Liver (tissue), 3 donors: Measurements from ENCODE around the gene MRPS35.

ENCODE experiments used
- RAD21 ChIP-seq, 2 donors: IDR thresholded peaks; 2 replicates each; pipeline ENCODE4 v1.6.1; 2016; ENCODE audit warnings: antibody characterized with exemption in 2 of 2, mild to moderate bottlenecking in 2 of 2
- TF ChIP-seq, protein P1 (sequence below): fragments of 150-350 bp; IDR thresholded peaks from 2 replicates; pipeline ENCODE4 v1.5.1; 2017; ENCODE audit warnings: improper control_type of control experiment, low read depth, low read length; ENCODE audit not compliant: missing input control
- donor health status: healthy.
- donor health status: healthy.

DNA sequence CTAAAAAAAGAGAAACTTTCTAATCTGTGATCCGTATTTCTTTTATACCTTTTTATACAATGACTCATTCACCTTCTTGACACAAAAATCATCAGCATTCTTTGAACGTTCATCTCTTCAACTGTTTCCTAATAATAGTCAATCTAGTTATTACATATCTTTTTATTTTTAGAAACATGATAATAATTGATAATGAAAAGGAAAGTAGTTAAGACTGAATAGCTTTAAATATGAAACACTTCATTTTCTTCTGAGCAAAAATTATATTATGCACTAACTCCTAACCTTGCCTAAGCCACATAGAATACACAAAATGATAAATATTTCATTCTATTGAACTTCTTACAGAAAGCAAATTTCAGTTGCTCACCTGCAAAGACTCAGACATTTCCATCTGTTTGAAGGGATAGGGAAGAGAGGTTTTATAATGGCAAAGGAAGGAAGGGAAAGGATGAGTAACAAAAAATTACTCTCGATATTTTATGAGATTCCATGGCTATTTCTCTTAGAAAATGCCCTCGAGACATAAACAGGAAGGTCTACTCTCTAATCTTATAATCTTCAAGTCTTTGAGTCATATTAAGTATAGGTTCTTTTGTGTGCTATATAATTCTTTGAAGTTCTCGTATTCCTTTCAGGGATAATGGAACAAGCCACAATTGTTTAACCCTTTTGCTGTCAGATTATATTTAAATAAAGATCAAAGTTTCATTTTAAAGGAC, 61.9 kb downstream of the MRPS35 start:
- TF ChIP-seq, protein P1, sequence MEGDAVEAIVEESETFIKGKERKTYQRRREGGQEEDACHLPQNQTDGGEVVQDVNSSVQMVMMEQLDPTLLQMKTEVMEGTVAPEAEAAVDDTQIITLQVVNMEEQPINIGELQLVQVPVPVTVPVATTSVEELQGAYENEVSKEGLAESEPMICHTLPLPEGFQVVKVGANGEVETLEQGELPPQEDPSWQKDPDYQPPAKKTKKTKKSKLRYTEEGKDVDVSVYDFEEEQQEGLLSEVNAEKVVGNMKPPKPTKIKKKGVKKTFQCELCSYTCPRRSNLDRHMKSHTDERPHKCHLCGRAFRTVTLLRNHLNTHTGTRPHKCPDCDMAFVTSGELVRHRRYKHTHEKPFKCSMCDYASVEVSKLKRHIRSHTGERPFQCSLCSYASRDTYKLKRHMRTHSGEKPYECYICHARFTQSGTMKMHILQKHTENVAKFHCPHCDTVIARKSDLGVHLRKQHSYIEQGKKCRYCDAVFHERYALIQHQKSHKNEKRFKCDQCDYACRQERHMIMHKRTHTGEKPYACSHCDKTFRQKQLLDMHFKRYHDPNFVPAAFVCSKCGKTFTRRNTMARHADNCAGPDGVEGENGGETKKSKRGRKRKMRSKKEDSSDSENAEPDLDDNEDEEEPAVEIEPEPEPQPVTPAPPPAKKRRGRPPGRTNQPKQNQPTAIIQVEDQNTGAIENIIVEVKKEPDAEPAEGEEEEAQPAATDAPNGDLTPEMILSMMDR, result no peak
- TF ChIP-seq RAD21 (IDR thresholded peaks at IDR 0.05), result no peak
